ENCODE measurements around the gene NUDT15. TPM values are rescaled to one million over a fixed set of nuclear protein-coding genes. Genes with fewer than 3 reads are reported as not detected.

NUDT15 gene
- polyA plus RNA-seq, 1 donor (not counting 4 experiments of a cell fraction or from before 2014, with no cell fraction given) = 41.1 TPM

DNA sequence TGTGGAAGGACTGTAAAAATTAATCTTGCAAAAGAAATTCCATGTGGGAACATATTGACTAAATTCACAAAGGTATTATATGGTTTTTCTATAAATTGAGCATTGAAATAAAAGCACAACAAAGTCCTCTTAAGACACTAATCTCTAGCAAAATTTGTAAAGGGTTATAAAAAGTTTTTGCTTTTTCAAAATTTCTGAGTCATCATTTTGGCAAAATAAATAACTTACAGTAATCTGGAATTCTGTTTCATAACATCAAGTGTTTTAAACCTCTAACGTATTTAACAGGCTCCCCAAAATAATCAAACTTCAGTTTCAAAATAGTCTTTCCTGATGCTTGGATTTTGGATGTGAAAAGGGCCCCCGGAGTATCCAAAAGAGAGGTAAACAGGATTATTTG lies 31.4 kb downstream of the NUDT15 start:
- no peak overlapping the region for H3K9ac ChIP-seq (ENCODE audit: control insufficient read depth, extremely low read depth, insufficient read depth, low read length)
- H3K36me3 ChIP-seq (ENCODE audit: control insufficient read depth in 2 of 2, extremely low read depth in 1 of 2, insufficient read depth in 2 of 2, low read length in 2 of 2) = peaks cover 9 to 19% of the 10 kb centered on the region in 2 experiments
- peaks cover 8% of the 10 kb centered on the region for H3K4me1 ChIP-seq (ENCODE audit: control insufficient read depth, extremely low read depth, insufficient read depth, low read length)
- dilution Hi-C loops (cut with MboI; ENCODE audit: extremely low pct_ligation_motif_present, low sequenced_read_pairs) = no loop called here
- no peak overlapping the region for H3K4me2 ChIP-seq (ENCODE audit: control insufficient read depth, extremely low read depth, insufficient read depth, low read depth, low read length)
- no peak overlapping the region for H3K27ac ChIP-seq (ENCODE audit: control insufficient read depth, insufficient read depth, low read length)
- H3K4me3 ChIP-seq (ENCODE audit: control insufficient read depth in 2 of 3, extremely low read depth in 1 of 3, insufficient read depth in 2 of 3, low read depth in 1 of 3, low read length in 3 of 3) = no peak overlapping the region
- H3K79me2 ChIP-seq (ENCODE audit: control insufficient read depth, insufficient read depth, low read length) = no peaks in the 10 kb centered on the region
- no peaks in the 10 kb centered on the region for H3K27me3 ChIP-seq (ENCODE audit: control insufficient read depth, extremely low read depth, insufficient read depth, low read length)
- peaks cover 13% of the 10 kb centered on the region for H3K9me3 ChIP-seq (ENCODE audit: control insufficient read depth, low read depth, low read length)
- no peak overlapping the region for H2AFZ ChIP-seq (ENCODE audit: control insufficient read depth, low read length)
- DNase-seq (ENCODE audit: low read depth, low spot score) = no peak
- no peak for TF ChIP-seq EZH2 (IDR thresholded peaks at IDR 0.05; ENCODE audit: low read length)
- TF ChIP-seq, protein P1, sequence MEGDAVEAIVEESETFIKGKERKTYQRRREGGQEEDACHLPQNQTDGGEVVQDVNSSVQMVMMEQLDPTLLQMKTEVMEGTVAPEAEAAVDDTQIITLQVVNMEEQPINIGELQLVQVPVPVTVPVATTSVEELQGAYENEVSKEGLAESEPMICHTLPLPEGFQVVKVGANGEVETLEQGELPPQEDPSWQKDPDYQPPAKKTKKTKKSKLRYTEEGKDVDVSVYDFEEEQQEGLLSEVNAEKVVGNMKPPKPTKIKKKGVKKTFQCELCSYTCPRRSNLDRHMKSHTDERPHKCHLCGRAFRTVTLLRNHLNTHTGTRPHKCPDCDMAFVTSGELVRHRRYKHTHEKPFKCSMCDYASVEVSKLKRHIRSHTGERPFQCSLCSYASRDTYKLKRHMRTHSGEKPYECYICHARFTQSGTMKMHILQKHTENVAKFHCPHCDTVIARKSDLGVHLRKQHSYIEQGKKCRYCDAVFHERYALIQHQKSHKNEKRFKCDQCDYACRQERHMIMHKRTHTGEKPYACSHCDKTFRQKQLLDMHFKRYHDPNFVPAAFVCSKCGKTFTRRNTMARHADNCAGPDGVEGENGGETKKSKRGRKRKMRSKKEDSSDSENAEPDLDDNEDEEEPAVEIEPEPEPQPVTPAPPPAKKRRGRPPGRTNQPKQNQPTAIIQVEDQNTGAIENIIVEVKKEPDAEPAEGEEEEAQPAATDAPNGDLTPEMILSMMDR (optimal IDR thresholded peaks at IDR 0.05 in 1 of 3, IDR thresholded peaks at IDR 0.05 in 1 of 3, conservative IDR thresholded peaks at IDR 0.05 in 1 of 3; ENCODE audit: extremely low read depth in 1 of 3, insufficient read depth in 2 of 3, low read length in 3 of 3) = no peak
- H3K9me1 ChIP-seq (ENCODE audit: control insufficient read depth, extremely low read depth, insufficient read depth, low read length) = no peaks in the 10 kb centered on the region
- no peak for FAIRE-seq
- H4K20me1 ChIP-seq (ENCODE audit: control insufficient read depth, extremely low read depth, insufficient read depth, low read length) = no peaks in the 10 kb centered on the region

DNA sequence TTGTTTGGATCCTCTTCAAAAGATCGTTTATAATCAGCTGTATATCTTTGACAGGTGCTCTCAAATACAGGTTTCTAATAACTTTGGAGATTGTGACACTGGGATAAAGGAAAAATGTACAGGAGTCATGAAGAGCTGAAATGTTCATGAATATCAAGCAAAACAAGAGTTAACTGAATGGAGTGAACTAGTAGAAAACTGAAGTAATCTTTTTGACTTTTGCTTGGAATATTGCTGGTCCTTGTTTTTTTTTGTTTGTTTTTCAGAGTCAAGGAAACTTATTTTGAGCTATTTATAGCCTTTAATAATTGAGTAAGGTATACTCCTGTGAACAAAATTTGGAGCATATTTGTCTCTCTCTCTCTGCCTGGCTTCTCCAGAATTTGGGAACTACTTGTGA lies 32.0 kb downstream of the NUDT15 start:
- Histone ChIP-seq H3K27ac (ENCODE audit: control insufficient read depth, insufficient read depth, low read length) (no peak overlapping the region), H3K36me3 (ENCODE audit: control insufficient read depth in 2 of 2, extremely low read depth in 1 of 2, insufficient read depth in 2 of 2, low read length in 2 of 2) (peaks cover 12 to 19% of the 10 kb centered on the region in 2 experiments), H3K4me2 (ENCODE audit: control insufficient read depth, extremely low read depth, insufficient read depth, low read depth, low read length) (no peak overlapping the region), H3K9me1 (ENCODE audit: control insufficient read depth, extremely low read depth, insufficient read depth, low read length) (no peaks in the 10 kb centered on the region), H3K9ac (ENCODE audit: control insufficient read depth, extremely low read depth, insufficient read depth, low read length) (no peak overlapping the region), H3K79me2 (ENCODE audit: control insufficient read depth, insufficient read depth, low read length) (no peaks in the 10 kb centered on the region), H3K4me3 (ENCODE audit: control insufficient read depth in 2 of 3, extremely low read depth in 1 of 3, insufficient read depth in 2 of 3, low read depth in 1 of 3, low read length in 3 of 3) (no peak overlapping the region), H3K9me3 (ENCODE audit: control insufficient read depth, low read depth, low read length) (peaks cover 13% of the 10 kb centered on the region), H3K4me1 (ENCODE audit: control insufficient read depth, extremely low read depth, insufficient read depth, low read length) (peaks cover 8% of the 10 kb centered on the region), H3K27me3 (ENCODE audit: control insufficient read depth, extremely low read depth, insufficient read depth, low read length) (no peaks in the 10 kb centered on the region), H2AFZ (ENCODE audit: control insufficient read depth, low read length) (no peak overlapping the region), H4K20me1 (ENCODE audit: control insufficient read depth, extremely low read depth, insufficient read depth, low read length) (no peaks in the 10 kb centered on the region)
- FAIRE-seq = no peak
- TF ChIP-seq, protein P1 (optimal IDR thresholded peaks at IDR 0.05 in 1 of 3, IDR thresholded peaks at IDR 0.05 in 1 of 3, conservative IDR thresholded peaks at IDR 0.05 in 1 of 3; ENCODE audit: extremely low read depth in 1 of 3, insufficient read depth in 2 of 3, low read length in 3 of 3) = no peak
- no peak for TF ChIP-seq EZH2 (IDR thresholded peaks at IDR 0.05; ENCODE audit: low read length)
- dilution Hi-C loops (cut with MboI; ENCODE audit: extremely low pct_ligation_motif_present, low sequenced_read_pairs) = no loop called here
- DNase-seq (ENCODE audit: low read depth, low spot score) = no peak

Data from keratinocyte (primary cell).